ENCODE data around the gene ZNF74. TPM values are rescaled to one million over a fixed set of nuclear protein-coding genes. Genes with fewer than 3 reads are reported as not detected.
A peak's percentile ranks its signal among the peaks of the same experiment; 100 is the strongest.

The ZNF74 gene
- total and polyA plus RNA-seq, 5 donors from 2014 or later = 3.4 to 5.9 (median 4.1) TPM

DNA sequence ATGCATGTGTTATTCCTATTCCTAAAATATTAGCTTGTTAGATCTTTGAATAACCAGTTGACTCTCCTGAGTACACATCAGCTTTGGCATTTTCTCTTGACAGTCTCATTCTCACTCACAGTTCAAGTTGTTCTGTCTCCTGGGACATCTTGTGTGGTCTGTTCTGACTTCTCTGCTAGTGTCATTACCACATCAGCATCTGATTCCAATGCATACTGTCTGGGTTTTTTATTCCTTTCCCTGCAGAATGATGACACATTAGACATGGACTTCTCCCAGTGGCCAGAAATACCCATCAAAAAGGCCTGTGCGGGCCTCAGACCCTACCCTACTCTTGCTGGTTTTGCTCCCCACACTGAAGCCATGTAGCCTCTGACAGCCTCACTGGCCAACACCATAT lies 2.7 kb downstream of the ZNF74 start:
- Mint-ChIP-seq H3K27me3 (no peaks in the 10 kb centered on the region), H3K9me3 (no peaks in the 10 kb centered on the region), H3K4me1 (peaks cover 7 to 41% (median 22%) of the 10 kb centered on the region in 4 donors), H3K27ac (no peak overlapping the region), H3K36me3 (peaks cover 4% of the 10 kb centered on the region), H3K4me3 (peak overlapping the region; percentile 7 to 72 (median 42))
- H3K27ac ChIP-seq (ENCODE audit: insufficient read depth, low read length, poor library complexity, severe bottlenecking) = no peak overlapping the region
- no peaks in the 10 kb centered on the region for H3K36me3 ChIP-seq (ENCODE audit: control insufficient read depth, insufficient read depth, low read length)
- H3K4me1 ChIP-seq (ENCODE audit: control insufficient read depth, insufficient read depth, low read length, poor library complexity, severe bottlenecking) = peaks cover 24% of the 10 kb centered on the region
- H3K9me3 ChIP-seq (ENCODE audit: control insufficient read depth in 2 of 2, low read length in 2 of 2) = no peaks in the 10 kb centered on the region
- DNase-seq = no peak
- H3K27me3 ChIP-seq (ENCODE audit: control insufficient read depth, insufficient read depth, low read length) = no peaks in the 10 kb centered on the region
- no peak for ATAC-seq (ENCODE audit: low read depth in 2 of 2)
- no peak overlapping the region for H3K4me3 ChIP-seq (ENCODE audit: low read depth, low read length)

DNA sequence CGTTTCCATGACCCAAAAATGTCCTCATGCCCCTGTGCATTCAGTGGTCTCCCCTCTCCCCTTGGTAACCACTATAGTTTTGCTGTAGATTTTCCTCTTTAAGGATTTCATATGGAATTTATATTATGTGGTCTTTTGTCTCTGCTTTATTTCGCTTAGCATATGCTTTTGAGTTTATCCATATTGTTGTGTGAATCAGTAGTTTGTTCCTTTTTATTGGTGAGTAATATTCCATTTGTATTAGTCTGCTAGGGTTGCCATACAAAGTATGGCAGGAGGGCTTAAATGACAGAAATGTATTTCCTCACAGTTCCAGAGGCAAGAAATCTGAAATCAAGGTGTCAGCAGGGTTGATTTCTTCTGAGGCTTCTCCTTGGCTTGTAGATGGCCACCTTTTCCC lies 3.5 kb downstream of the ZNF74 start:
- Histone ChIP-seq H3K27me3 (ENCODE audit: control insufficient read depth, insufficient read depth, low read length) (no peaks in the 10 kb centered on the region), H3K36me3 (ENCODE audit: control insufficient read depth, insufficient read depth, low read length) (peaks cover 7% of the 10 kb centered on the region), H3K9me3 (ENCODE audit: control insufficient read depth in 2 of 2, low read length in 2 of 2) (no peaks in the 10 kb centered on the region), H3K4me1 (ENCODE audit: control insufficient read depth, insufficient read depth, low read length, poor library complexity, severe bottlenecking) (peaks cover 24% of the 10 kb centered on the region), H3K27ac (ENCODE audit: insufficient read depth, low read length, poor library complexity, severe bottlenecking) (no peak overlapping the region), H3K4me3 (ENCODE audit: low read depth, low read length) (no peak overlapping the region)
- DNase-seq = no peak
- Mint-ChIP-seq H3K4me3 (peak overlapping the region in 2 of 4 donors; percentile 2 to 72), H3K27me3 (no peaks in the 10 kb centered on the region), H3K27ac (peak overlapping the region in 1 of 3 donors; percentile 51), H3K36me3 (peaks cover 4% of the 10 kb centered on the region), H3K4me1 (peaks cover 7 to 41% (median 22%) of the 10 kb centered on the region in 4 donors), H3K9me3 (no peaks in the 10 kb centered on the region)
- ATAC-seq (ENCODE audit: low read depth in 2 of 2) = no peak

DNA sequence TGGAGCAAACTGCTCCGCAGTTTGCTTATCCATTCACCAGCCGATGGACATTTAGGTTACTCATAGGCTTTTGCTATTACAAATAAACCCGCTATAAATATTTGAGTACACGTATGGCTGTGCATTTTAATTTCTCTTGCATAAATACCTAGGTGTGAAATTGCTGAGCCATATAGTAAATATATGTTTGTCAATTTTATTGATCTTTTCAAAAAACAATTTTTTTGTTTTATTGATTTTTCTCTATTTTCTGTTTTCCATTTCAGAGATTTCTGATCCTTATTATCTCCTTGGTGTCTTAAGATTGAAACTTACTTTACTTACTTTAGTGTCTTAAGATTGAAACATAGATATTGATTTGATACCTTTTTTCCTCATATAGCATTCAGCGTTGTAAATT lies 4.5 kb downstream of the ZNF74 start:
- Histone ChIP-seq H3K4me3 (ENCODE audit: low read depth, low read length) (no peak overlapping the region), H3K9me3 (ENCODE audit: control insufficient read depth in 2 of 2, low read length in 2 of 2) (no peaks in the 10 kb centered on the region), H3K27me3 (ENCODE audit: control insufficient read depth, insufficient read depth, low read length) (no peaks in the 10 kb centered on the region), H3K36me3 (ENCODE audit: control insufficient read depth, insufficient read depth, low read length) (peaks cover 7% of the 10 kb centered on the region), H3K4me1 (ENCODE audit: control insufficient read depth, insufficient read depth, low read length, poor library complexity, severe bottlenecking) (peaks cover 20% of the 10 kb centered on the region), H3K27ac (ENCODE audit: insufficient read depth, low read length, poor library complexity, severe bottlenecking) (no peak overlapping the region)
- DNase-seq = no peak
- H3K4me1 Mint-ChIP-seq = peaks cover 7 to 44% (median 27%) of the 10 kb centered on the region in 4 donors
- H3K9me3 Mint-ChIP-seq = peaks cover 0 to under 1% (median 0%) of the 10 kb centered on the region in 7 donors
- no peak for ATAC-seq (ENCODE audit: low read depth in 2 of 2)
- H3K27me3 Mint-ChIP-seq = no peaks in the 10 kb centered on the region
- H3K27ac Mint-ChIP-seq = no peak overlapping the region
- H3K36me3 Mint-ChIP-seq = peaks cover 9% of the 10 kb centered on the region
- peak overlapping the region in 1 of 4 donors; percentile 9 for H3K4me3 Mint-ChIP-seq

DNA sequence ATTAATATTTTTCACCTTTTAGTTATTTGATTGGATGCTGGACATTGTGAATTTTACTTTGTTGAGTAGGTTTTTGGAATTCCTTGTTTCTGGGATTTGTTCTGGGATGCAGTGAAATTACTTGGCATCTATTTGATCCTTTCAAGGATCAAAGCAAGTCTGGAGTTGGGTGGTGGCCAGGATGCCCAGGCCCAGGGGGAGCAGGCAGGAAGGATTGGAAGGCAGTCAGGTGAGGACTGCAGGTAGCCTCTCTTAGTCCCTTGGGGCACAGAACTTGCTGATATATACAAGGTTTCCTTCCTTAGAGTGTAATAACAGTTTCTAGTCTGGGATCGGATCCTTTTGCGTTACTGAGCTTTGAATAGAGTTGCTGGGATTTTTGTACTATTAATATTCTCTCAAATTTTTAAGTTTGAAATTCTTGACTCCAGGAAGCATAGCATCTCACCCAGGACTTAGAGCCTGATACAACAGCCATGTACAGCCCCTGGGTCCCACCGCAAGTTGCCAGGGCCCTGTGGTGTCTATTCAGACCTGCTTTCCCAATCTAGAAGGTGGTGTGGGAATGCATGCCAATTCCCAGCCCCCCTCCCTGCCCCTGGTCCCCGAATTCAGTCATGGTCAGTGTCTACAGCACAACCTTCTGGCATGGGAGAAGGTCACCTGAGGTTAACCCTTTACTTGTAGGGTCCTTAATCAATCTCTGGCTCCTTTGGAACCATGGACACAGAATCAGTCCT lies 6.1 kb downstream of the ZNF74 start:
- peaks cover 8% of the 10 kb centered on the region for H3K4me1 ChIP-seq (ENCODE audit: control insufficient read depth, insufficient read depth, low read length, poor library complexity, severe bottlenecking)
- peaks cover 7% of the 10 kb centered on the region for H3K36me3 ChIP-seq (ENCODE audit: control insufficient read depth, insufficient read depth, low read length)
- Mint-ChIP-seq H3K4me3 (no peak overlapping the region), H3K4me1 (peaks cover 10 to 40% (median 24%) of the 10 kb centered on the region in 4 donors), H3K36me3 (peaks cover 17% of the 10 kb centered on the region), H3K27ac (no peak overlapping the region), H3K9me3 (peaks cover 0 to 2% (median 0%) of the 10 kb centered on the region in 7 donors), H3K27me3 (no peaks in the 10 kb centered on the region)
- H3K9me3 ChIP-seq (ENCODE audit: control insufficient read depth in 2 of 2, low read length in 2 of 2) = no peaks in the 10 kb centered on the region
- H3K27ac ChIP-seq (ENCODE audit: insufficient read depth, low read length, poor library complexity, severe bottlenecking) = no peak overlapping the region
- ATAC-seq (ENCODE audit: low read depth in 2 of 2) (no peak), DNase-seq (no peak)
- H3K27me3 ChIP-seq (ENCODE audit: control insufficient read depth, insufficient read depth, low read length) = no peaks in the 10 kb centered on the region
- no peak overlapping the region for H3K4me3 ChIP-seq (ENCODE audit: low read depth, low read length)

DNA sequence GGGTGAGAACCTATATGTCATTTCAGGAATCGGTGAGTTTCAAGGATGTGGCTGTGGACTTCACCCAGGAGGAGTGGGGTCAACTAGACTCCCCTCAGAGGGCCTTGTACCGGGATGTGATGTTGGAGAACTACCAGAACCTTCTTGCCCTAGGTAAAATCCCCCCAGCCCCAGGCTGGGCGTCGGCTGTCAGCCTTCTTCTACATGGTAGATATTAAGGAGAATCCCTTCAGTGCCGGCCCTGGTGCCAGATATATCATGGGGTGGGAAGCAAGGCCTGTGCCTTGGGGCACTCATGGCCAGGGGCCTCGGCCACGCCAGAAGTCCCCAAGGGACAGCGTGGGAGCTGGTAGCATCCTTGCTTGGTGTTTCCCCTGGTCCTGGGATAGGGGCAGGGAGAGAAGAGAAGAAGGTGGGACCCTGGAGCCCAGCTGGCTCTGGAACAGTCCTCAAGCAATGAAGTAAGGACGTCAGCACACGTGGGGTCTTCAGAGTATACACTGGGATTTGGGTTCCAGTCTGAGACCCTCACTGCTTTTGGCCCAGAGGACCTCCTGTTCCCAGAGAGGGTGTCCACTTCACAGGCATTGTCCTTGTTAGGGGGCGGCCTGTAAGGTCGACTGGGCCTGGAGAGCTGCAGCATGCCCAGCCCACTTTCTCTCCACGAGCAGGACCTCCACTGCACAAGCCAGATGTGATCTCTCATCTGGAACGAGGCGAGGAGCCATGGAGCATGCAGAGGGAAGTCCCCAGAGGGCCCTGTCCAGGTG lies 6.8 kb downstream of the ZNF74 start:
- Mint-ChIP-seq H3K27ac (no peak overlapping the region), H3K4me1 (peaks cover 10 to 33% (median 18%) of the 10 kb centered on the region in 4 donors)
- ATAC-seq (ENCODE audit: low read depth in 2 of 2) = no peak

DNA sequence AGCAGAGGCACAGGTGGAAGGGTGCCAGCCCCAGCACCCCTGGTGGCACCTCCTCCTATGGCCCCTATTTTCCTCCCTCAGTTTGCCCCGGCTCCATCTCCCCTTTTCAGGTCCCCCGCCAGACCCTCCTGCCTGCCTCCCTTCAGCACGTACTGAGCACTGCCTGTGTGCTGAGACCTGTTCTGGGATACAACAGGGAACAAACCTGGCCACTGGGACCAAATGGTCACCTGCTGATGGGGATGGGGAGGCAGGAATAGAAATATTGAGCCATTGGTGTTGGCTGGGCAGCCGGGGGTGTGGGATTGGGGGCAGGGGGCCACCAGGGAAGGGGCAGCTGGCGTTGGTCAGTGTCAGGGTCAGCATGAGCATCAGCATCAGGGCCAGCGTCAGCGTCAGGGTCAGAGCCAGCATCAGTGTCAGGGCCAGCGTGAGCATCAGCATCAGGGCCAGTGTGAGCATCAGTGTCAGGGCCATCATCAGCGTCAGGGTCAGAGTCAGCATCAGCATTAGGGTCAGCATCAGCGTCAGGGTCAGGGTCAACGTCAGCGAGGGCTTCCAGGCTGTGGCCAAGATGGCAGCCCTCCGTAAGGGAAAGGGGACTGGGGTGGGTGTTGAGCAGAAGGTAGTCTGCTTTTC lies 7.5 kb downstream of the ZNF74 start:
- Mint-ChIP-seq H3K4me3 (no peak overlapping the region), H3K27me3 (no peaks in the 10 kb centered on the region), H3K4me1 (peaks cover 5 to 26% (median 13%) of the 10 kb centered on the region in 4 donors), H3K27ac (no peak overlapping the region), H3K9me3 (peaks cover 0 to 2% (median 0%) of the 10 kb centered on the region in 7 donors), H3K36me3 (peaks cover 21% of the 10 kb centered on the region)
- Histone ChIP-seq H3K36me3 (ENCODE audit: control insufficient read depth, insufficient read depth, low read length) (peaks cover 14% of the 10 kb centered on the region), H3K9me3 (ENCODE audit: control insufficient read depth in 2 of 2, low read length in 2 of 2) (no peaks in the 10 kb centered on the region), H3K27ac (ENCODE audit: insufficient read depth, low read length, poor library complexity, severe bottlenecking) (no peak overlapping the region), H3K4me1 (ENCODE audit: control insufficient read depth, insufficient read depth, low read length, poor library complexity, severe bottlenecking) (no peaks in the 10 kb centered on the region), H3K27me3 (ENCODE audit: control insufficient read depth, insufficient read depth, low read length) (no peaks in the 10 kb centered on the region), H3K4me3 (ENCODE audit: low read depth, low read length) (no peak overlapping the region)
- no peak for ATAC-seq (ENCODE audit: low read depth in 2 of 2)
- DNase-seq = no peak

More for the DNA sequence above, 6.8 kb downstream of the ZNF74 start:
- peaks cover under 1% of the 10 kb centered on the region for H3K4me1 ChIP-seq (ENCODE audit: control insufficient read depth, insufficient read depth, low read length, poor library complexity, severe bottlenecking)
- H3K36me3 ChIP-seq (ENCODE audit: control insufficient read depth, insufficient read depth, low read length) = peaks cover 10% of the 10 kb centered on the region
- peaks cover 0 to 2% (median 0%) of the 10 kb centered on the region in 7 donors for H3K9me3 Mint-ChIP-seq
- peaks cover 19% of the 10 kb centered on the region for H3K36me3 Mint-ChIP-seq
- no peaks in the 10 kb centered on the region for H3K27me3 ChIP-seq (ENCODE audit: control insufficient read depth, insufficient read depth, low read length)
- no peak for DNase-seq
- H3K4me3 ChIP-seq (ENCODE audit: low read depth, low read length) = no peak overlapping the region
- no peaks in the 10 kb centered on the region for H3K27me3 Mint-ChIP-seq
- H3K4me3 Mint-ChIP-seq = no peak overlapping the region
- H3K27ac ChIP-seq (ENCODE audit: insufficient read depth, low read length, poor library complexity, severe bottlenecking) = no peak overlapping the region
- no peaks in the 10 kb centered on the region for H3K9me3 ChIP-seq (ENCODE audit: control insufficient read depth in 2 of 2, low read length in 2 of 2)

DNA sequence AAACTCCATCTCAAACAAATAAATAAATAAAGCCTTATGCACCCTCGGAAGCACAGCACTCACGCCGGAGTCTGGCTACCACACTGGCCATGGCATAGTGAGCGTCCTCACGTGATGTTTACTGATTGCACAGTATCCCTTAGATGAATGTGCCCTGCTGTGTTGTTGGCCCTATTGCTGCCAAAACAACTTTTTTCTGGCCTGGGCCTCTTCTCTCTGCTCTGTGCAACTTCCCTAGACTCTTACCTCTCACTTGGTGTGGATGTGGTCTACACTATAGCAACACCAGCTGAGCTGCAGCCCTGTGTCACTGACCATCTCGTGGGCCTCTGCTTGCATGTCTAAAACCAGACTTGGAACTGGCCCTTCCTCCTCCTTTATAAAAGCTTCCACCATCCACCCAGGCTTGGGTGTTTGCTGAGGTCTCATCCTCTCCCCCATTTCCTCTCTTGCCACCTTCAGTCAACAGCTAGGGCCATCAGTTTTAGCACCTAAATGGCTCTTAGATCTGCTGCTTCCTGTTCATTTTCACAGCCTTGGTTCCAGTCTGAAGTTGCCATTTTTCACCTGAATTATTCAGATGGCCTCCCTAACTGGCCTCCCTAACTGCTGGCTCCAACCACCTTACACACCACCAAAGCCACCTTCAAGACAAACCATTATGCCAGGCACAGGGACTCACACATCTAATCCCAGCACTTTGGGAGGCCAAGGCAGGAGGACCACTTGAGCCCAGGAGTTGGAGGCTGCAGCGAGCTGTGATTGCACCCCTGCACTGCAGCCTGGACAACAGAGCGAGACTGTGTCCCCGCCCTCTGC lies 9.2 kb downstream of the ZNF74 start:
- H3K4me3 Mint-ChIP-seq = no peak overlapping the region
- no peak for ATAC-seq (ENCODE audit: low read depth in 2 of 2)
- peaks cover 18% of the 10 kb centered on the region for H3K36me3 ChIP-seq (ENCODE audit: control insufficient read depth, insufficient read depth, low read length)
- H3K27me3 ChIP-seq (ENCODE audit: control insufficient read depth, insufficient read depth, low read length) = no peaks in the 10 kb centered on the region
- H3K9me3 ChIP-seq (ENCODE audit: control insufficient read depth in 2 of 2, low read length in 2 of 2) = no peaks in the 10 kb centered on the region
- H3K4me1 Mint-ChIP-seq = peaks cover 4 to 18% (median 11%) of the 10 kb centered on the region in 4 donors
- H3K27me3 Mint-ChIP-seq = no peaks in the 10 kb centered on the region
- H3K27ac ChIP-seq (ENCODE audit: insufficient read depth, low read length, poor library complexity, severe bottlenecking) = no peak overlapping the region
- H3K27ac Mint-ChIP-seq = peak overlapping the region; percentile 84 to 85 (median 85)
- no peak overlapping the region for H3K4me3 ChIP-seq (ENCODE audit: low read depth, low read length)
- peak in 1 of 3 donors; percentile 62 for DNase-seq
- peaks cover 0 to 2% (median 0%) of the 10 kb centered on the region in 7 donors for H3K9me3 Mint-ChIP-seq
- no peaks in the 10 kb centered on the region for H3K4me1 ChIP-seq (ENCODE audit: control insufficient read depth, insufficient read depth, low read length, poor library complexity, severe bottlenecking)
- peaks cover 25% of the 10 kb centered on the region for H3K36me3 Mint-ChIP-seq
